Measurements from ENCODE around the gene SCEL.

SCEL gene, protein sequence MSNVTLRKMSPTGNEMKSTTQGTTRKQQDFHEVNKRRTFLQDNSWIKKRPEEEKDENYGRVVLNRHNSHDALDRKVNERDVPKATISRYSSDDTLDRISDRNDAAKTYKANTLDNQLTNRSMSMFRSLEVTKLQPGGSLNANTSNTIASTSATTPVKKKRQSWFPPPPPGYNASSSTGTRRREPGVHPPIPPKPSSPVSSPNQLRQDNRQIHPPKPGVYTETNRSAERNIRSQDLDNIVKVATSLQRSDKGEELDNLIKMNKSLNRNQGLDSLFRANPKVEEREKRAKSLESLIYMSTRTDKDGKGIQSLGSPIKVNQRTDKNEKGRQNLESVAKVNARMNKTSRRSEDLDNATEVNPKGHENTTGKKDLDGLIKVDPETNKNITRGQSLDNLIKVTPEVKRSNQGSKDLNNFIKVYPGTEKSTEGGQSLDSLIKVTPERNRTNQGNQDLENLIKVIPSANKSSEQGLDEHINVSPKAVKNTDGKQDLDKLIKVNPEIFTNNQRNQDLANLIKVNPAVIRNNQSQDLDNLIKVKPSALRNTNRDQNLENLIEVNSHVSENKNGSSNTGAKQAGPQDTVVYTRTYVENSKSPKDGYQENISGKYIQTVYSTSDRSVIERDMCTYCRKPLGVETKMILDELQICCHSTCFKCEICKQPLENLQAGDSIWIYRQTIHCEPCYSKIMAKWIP

DNA sequence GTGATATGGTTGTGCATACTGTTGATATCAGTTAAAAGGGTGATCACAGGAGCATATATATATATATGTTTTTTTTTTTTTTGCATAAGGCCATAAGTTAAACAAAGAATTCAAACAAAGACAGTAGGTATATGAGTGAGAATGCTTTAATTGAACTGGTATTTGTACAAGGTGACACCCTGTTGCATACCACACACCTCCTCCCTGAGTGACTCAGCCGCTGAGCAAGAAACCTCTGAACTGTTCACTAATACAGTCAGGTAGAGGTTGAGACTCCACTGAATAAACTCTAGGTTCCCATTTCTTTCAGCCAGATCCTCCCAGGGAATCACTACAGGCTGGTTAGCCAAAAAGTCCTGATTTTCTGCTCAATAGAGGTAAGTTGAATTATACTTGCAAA, at the start of gene SCEL:
Gene SCEL (plus strand): TSS at position 259 of the 400 bp plus-strand sequence. CDS start 20,170 bp downstream, outside the sequence.
- Histone ChIP-seq H3K4me3 (ENCODE audit: low read depth in 1 of 2, low read length in 2 of 2) (no peak within 1 kb of the TSS), H3K4me1 (ENCODE audit: insufficient read depth, low read length) (no peaks in the 10 kb centered on the region), H3K27me3 (ENCODE audit: control insufficient read depth in 1 of 2, insufficient read depth in 2 of 2, low read length in 2 of 2) (no peaks in the 10 kb centered on the region), H3K9ac (ENCODE audit: low read length) (no peak within 1 kb of the TSS), H3K9me3 (ENCODE audit: low read length) (no peaks in the 10 kb centered on the region), H3K36me3 (ENCODE audit: insufficient read depth, low read length) (no peaks in the 10 kb centered on the region), H3K27ac (ENCODE audit: low read depth, low read length) (no peak within 1 kb of the TSS)

- H3K9ac ChIP-seq (ENCODE audit: low read length), result no peak overlapping the region
- no peaks in the 10 kb centered on the region for H3K36me3 ChIP-seq (ENCODE audit: insufficient read depth, low read length)
- H3K27ac ChIP-seq (ENCODE audit: low read depth, low read length), result no peak overlapping the region
These were observed 45.8 kb upstream of the SCEL start for GRCh38 chr13:77489566-77490337.

GRCh38 chr13:77492982-77493381, 42.5 kb upstream of the SCEL start:
- Histone ChIP-seq H3K9me3 (ENCODE audit: low read length) (no peaks in the 10 kb centered on the region), H3K36me3 (ENCODE audit: insufficient read depth, low read length) (no peaks in the 10 kb centered on the region), H3K4me1 (ENCODE audit: insufficient read depth, low read length) (no peaks in the 10 kb centered on the region), H3K9ac (ENCODE audit: low read length) (no peak overlapping the region), H3K4me3 (ENCODE audit: low read depth in 1 of 2, low read length in 2 of 2) (no peak overlapping the region), H3K27me3 (ENCODE audit: control insufficient read depth in 1 of 2, insufficient read depth in 2 of 2, low read length in 2 of 2) (no peaks in the 10 kb centered on the region), H3K27ac (ENCODE audit: low read depth, low read length) (no peak overlapping the region)

More at GRCh38 chr13:77489566-77490337, 45.8 kb upstream of the SCEL start:
- Histone ChIP-seq H3K27me3 (ENCODE audit: control insufficient read depth in 1 of 2, insufficient read depth in 2 of 2, low read length in 2 of 2) (no peaks in the 10 kb centered on the region), H3K4me1 (ENCODE audit: insufficient read depth, low read length) (no peaks in the 10 kb centered on the region), H3K4me3 (ENCODE audit: low read depth in 1 of 2, low read length in 2 of 2) (no peak overlapping the region), H3K9me3 (ENCODE audit: low read length) (no peaks in the 10 kb centered on the region)

- Histone ChIP-seq H3K9me3 (ENCODE audit: low read length) (no peaks in the 10 kb centered on the region), H3K36me3 (ENCODE audit: insufficient read depth, low read length) (no peaks in the 10 kb centered on the region), H3K27ac (ENCODE audit: low read depth, low read length) (no peak overlapping the region), H3K9ac (ENCODE audit: low read length) (no peak overlapping the region), H3K27me3 (ENCODE audit: control insufficient read depth in 1 of 2, insufficient read depth in 2 of 2, low read length in 2 of 2) (no peaks in the 10 kb centered on the region), H3K4me1 (ENCODE audit: insufficient read depth, low read length) (no peaks in the 10 kb centered on the region), H3K4me3 (ENCODE audit: low read depth in 1 of 2, low read length in 2 of 2) (no peak overlapping the region)
These were observed 41.3 kb upstream of the SCEL start for GRCh38 chr13:77494226-77494625.

DNA sequence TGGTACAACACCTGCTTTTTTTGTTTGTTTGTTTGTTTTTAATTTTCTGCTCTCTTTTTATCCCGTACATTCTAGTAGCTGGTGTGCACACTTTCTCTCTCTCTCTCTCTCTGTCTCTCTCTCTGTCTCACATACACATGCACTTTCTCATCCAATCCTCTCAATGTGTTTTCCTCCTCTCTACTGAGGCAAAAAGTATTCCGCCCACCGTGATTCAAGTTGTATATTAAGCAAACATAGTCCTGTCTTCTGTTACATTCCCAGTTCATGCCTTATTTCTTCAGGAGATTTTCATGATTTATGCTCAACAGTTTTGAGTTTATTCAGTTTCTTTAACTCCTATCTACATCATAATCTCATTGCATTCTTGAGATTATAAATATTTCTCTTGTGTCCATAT, 38.2 kb upstream of the SCEL start:
- Histone ChIP-seq H3K27ac (ENCODE audit: low read depth, low read length) (no peak overlapping the region), H3K9ac (ENCODE audit: low read length) (no peak overlapping the region), H3K27me3 (ENCODE audit: control insufficient read depth in 1 of 2, insufficient read depth in 2 of 2, low read length in 2 of 2) (no peaks in the 10 kb centered on the region), H3K36me3 (ENCODE audit: insufficient read depth, low read length) (no peaks in the 10 kb centered on the region), H3K4me1 (ENCODE audit: insufficient read depth, low read length) (no peaks in the 10 kb centered on the region), H3K9me3 (ENCODE audit: low read length) (no peaks in the 10 kb centered on the region), H3K4me3 (ENCODE audit: low read depth in 1 of 2, low read length in 2 of 2) (no peak overlapping the region)

- H3K4me1 ChIP-seq (ENCODE audit: insufficient read depth, low read length), result no peaks in the 10 kb centered on the region
These were observed 37.7 kb upstream of the SCEL start for GRCh38 chr13:77497835-77498234.

GRCh38 chr13:77502104-77502720, 33.3 kb upstream of the SCEL start:
- Histone ChIP-seq H3K9ac (ENCODE audit: low read length) (no peak overlapping the region), H3K27ac (ENCODE audit: low read depth, low read length) (no peak overlapping the region), H3K27me3 (ENCODE audit: control insufficient read depth in 1 of 2, insufficient read depth in 2 of 2, low read length in 2 of 2) (no peaks in the 10 kb centered on the region), H3K4me1 (ENCODE audit: insufficient read depth, low read length) (no peaks in the 10 kb centered on the region), H3K36me3 (ENCODE audit: insufficient read depth, low read length) (no peaks in the 10 kb centered on the region), H3K9me3 (ENCODE audit: low read length) (no peaks in the 10 kb centered on the region), H3K4me3 (ENCODE audit: low read depth in 1 of 2, low read length in 2 of 2) (no peak overlapping the region)

More at GRCh38 chr13:77497835-77498234, 37.7 kb upstream of the SCEL start:
- no peak overlapping the region for H3K4me3 ChIP-seq (ENCODE audit: low read depth in 1 of 2, low read length in 2 of 2)
- no peak overlapping the region for H3K27ac ChIP-seq (ENCODE audit: low read depth, low read length)
- H3K9ac ChIP-seq (ENCODE audit: low read length), result no peak overlapping the region
- H3K27me3 ChIP-seq (ENCODE audit: control insufficient read depth in 1 of 2, insufficient read depth in 2 of 2, low read length in 2 of 2), result no peaks in the 10 kb centered on the region
- H3K36me3 ChIP-seq (ENCODE audit: insufficient read depth, low read length), result no peaks in the 10 kb centered on the region
- no peaks in the 10 kb centered on the region for H3K9me3 ChIP-seq (ENCODE audit: low read length)

DNA sequence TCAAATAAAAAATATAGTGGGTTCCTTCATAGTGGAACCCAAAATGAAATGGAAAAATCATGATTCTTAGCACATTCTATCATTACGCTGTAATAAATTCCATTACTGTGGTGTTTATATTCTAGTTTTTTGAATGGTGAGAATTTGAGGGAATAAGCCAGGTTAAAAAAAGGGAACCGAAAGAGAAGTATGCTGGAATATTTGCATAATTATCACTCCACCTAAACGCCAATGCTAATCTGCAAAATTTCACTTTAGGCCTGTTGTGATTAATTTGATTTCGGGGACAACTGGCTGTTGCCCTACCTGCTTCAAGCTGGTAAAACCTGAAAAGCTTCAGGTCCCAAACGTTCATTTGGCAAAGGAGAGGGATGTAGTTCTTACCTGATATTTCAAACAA, 32.1 kb upstream of the SCEL start:
- Histone ChIP-seq H3K9ac (ENCODE audit: low read length) (no peak overlapping the region), H3K4me3 (ENCODE audit: low read depth in 1 of 2, low read length in 2 of 2) (no peak overlapping the region), H3K27ac (ENCODE audit: low read depth, low read length) (no peak overlapping the region)

GRCh38 chr13:77506874-77507273, 28.6 kb upstream of the SCEL start:
- Histone ChIP-seq H3K9ac (ENCODE audit: low read length) (no peak overlapping the region), H3K27me3 (ENCODE audit: control insufficient read depth in 1 of 2, insufficient read depth in 2 of 2, low read length in 2 of 2) (no peaks in the 10 kb centered on the region), H3K4me1 (ENCODE audit: insufficient read depth, low read length) (peaks cover 6% of the 10 kb centered on the region), H3K27ac (ENCODE audit: low read depth, low read length) (no peak overlapping the region), H3K36me3 (ENCODE audit: insufficient read depth, low read length) (no peaks in the 10 kb centered on the region), H3K9me3 (ENCODE audit: low read length) (no peaks in the 10 kb centered on the region), H3K4me3 (ENCODE audit: low read depth in 1 of 2, low read length in 2 of 2) (no peak overlapping the region)

More for the DNA sequence above, 32.1 kb upstream of the SCEL start:
- peaks cover 6% of the 10 kb centered on the region for H3K4me1 ChIP-seq (ENCODE audit: insufficient read depth, low read length)
- no peaks in the 10 kb centered on the region for H3K9me3 ChIP-seq (ENCODE audit: low read length)
- no peaks in the 10 kb centered on the region for H3K27me3 ChIP-seq (ENCODE audit: control insufficient read depth in 1 of 2, insufficient read depth in 2 of 2, low read length in 2 of 2)
- H3K36me3 ChIP-seq (ENCODE audit: insufficient read depth, low read length), result no peaks in the 10 kb centered on the region

- Histone ChIP-seq H3K27me3 (ENCODE audit: control insufficient read depth in 1 of 2, insufficient read depth in 2 of 2, low read length in 2 of 2) (no peaks in the 10 kb centered on the region), H3K36me3 (ENCODE audit: insufficient read depth, low read length) (no peaks in the 10 kb centered on the region), H3K4me1 (ENCODE audit: insufficient read depth, low read length) (peaks cover 6% of the 10 kb centered on the region), H3K27ac (ENCODE audit: low read depth, low read length) (no peak overlapping the region), H3K9me3 (ENCODE audit: low read length) (no peaks in the 10 kb centered on the region), H3K4me3 (ENCODE audit: low read depth in 1 of 2, low read length in 2 of 2) (no peak overlapping the region), H3K9ac (ENCODE audit: low read length) (no peak overlapping the region)
These were observed 27.4 kb upstream of the SCEL start for GRCh38 chr13:77507931-77508776.
